GM20431 (cell line): Measurements from ENCODE around the gene LHFPL3.
"Not testable (repeated sequence)": the region's sequence is repeated elsewhere in the genome, so short reads cannot be mapped to it uniquely, and the experiment has no call there.

Experiments used
- in situ Hi-C: fragments of 300-500 bp; cut with MseI, MboI; formaldehyde crosslinking; loops from one replicate; pipeline ENCODE4 v1.15.0; 2020; ENCODE audit warnings: low sequenced_read_pairs; ENCODE audit not compliant: unreplicated experiment

The LHFPL3 gene

GRCh38 chr7:104661575-104661974, 333.2 kb downstream of the LHFPL3 start:
- in situ Hi-C loops = no loop called here

- in situ Hi-C loops = no loop called here
These were observed 336.2 kb downstream of the LHFPL3 start for GRCh38 chr7:104664648-104665047.

- in situ Hi-C loops = no loop called here
These were observed 349.2 kb downstream of the LHFPL3 start for GRCh38 chr7:104677587-104677986.

- in situ Hi-C loops = no loop called here
These were observed 350.7 kb downstream of the LHFPL3 start for GRCh38 chr7:104679085-104679484.

GRCh38 chr7:104686286-104686685, 357.9 kb downstream of the LHFPL3 start:
- in situ Hi-C loops = no loop called here

- in situ Hi-C loops = no loop called here
These were observed 366.3 kb downstream of the LHFPL3 start for GRCh38 chr7:104694710-104695109.

GRCh38 chr7:104695563-104695962, 367.2 kb downstream of the LHFPL3 start:
- in situ Hi-C loops = no loop called here

GRCh38 chr7:104700336-104700735, 371.9 kb downstream of the LHFPL3 start:
- in situ Hi-C loops = no loop called here

- in situ Hi-C loops = not testable (repeated sequence)
These were observed 392.6 kb downstream of the LHFPL3 start for GRCh38 chr7:104721027-104721426.

GRCh38 chr7:104723001-104723400, 394.6 kb downstream of the LHFPL3 start:
- in situ Hi-C loops = no loop called here

GRCh38 chr7:104758504-104758903, 430.1 kb downstream of the LHFPL3 start:
- in situ Hi-C loops = no loop called here

GRCh38 chr7:104761892-104762291, 433.5 kb downstream of the LHFPL3 start:
- in situ Hi-C loops = no loop called here

- in situ Hi-C loops = no loop called here
These were observed 438.7 kb downstream of the LHFPL3 start for GRCh38 chr7:104767113-104767512.

- in situ Hi-C loops = no loop called here
These were observed 439.6 kb downstream of the LHFPL3 start for GRCh38 chr7:104767826-104768536.

- in situ Hi-C loops = no loop called here
These were observed 444.3 kb downstream of the LHFPL3 start for GRCh38 chr7:104772405-104773345.

- in situ Hi-C loops = no loop called here
These were observed 445.4 kb downstream of the LHFPL3 start for GRCh38 chr7:104773796-104774195.

GRCh38 chr7:104775531-104775930, 447.1 kb downstream of the LHFPL3 start:
- in situ Hi-C loops = no loop called here

- in situ Hi-C loops = no loop called here
These were observed 448.9 kb downstream of the LHFPL3 start for GRCh38 chr7:104777301-104777800.

- in situ Hi-C loops = no loop called here
These were observed 451.5 kb downstream of the LHFPL3 start for GRCh38 chr7:104779888-104780287.

GRCh38 chr7:104784686-104785085, 456.3 kb downstream of the LHFPL3 start:
- in situ Hi-C loops = no loop called here

GRCh38 chr7:104789780-104790179, 461.4 kb downstream of the LHFPL3 start:
- in situ Hi-C loops = no loop called here
